ENCODE results near the gene CCNL2. TPM values are rescaled to one million over a fixed set of nuclear protein-coding genes. Genes with fewer than 3 reads are reported as not detected.
"Not testable (repeated sequence)": the region's sequence is repeated elsewhere in the genome, so short reads cannot be mapped to it uniquely, and the experiment has no call there.

Gene CCNL2
- total RNA-seq, 1 experiment from 2014 or later: 196 TPM

DNA sequence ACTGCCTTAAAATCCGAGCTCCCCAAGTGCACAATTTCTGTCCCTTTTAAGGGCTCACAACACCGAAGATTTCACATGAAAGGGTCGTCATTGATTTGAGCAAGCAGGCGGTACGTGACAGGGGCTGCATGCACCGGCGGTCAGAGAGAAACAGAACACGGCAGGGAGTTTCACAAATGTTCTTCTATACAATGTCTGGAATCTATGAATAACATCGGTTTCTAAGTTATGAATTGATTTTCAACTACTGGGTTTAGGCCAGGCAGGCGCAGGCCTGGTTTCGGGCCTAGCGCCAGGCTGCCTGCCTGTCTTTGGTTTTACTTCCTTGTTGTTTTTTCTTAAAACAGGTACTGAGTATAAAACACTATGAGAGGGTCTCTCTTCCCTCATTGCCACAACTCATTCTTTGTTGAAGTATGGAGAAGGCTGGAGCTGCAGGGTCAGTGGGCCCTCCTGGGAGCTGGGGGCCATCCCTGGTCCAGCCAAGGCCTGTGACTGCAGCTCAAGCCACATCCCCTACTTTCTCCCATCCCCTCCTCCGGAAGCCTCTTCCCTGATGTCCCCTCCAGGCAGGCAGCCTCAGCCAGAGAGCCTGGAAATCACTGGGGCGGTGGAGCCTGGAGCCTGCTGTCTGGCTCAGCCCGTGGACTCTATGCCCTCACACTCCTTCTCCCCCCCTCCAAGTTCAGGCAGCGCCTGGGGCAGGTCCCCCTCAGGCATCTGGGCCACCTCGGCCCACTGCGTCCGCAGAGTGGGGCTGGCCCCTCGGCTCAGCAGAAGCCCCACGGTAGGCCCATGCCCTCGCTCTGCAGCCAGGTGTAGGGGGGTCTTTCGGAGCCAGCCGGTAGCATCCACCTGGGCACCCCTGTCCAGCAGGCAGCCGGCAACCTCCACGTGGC is 19.6 kb upstream of the CCNL2 start:
- H3K27me3 ChIP-seq: no peaks in the 10 kb centered on the region
- no peaks in the 10 kb centered on the region for H3K36me3 ChIP-seq
- H3K4me1 ChIP-seq: peaks cover 22% of the 10 kb centered on the region
- DNase-seq: no peak
- H3K4me3 ChIP-seq: no peak overlapping the region
- H3K27ac ChIP-seq: no peak overlapping the region
- no peaks in the 10 kb centered on the region for H3K9me3 ChIP-seq (replicated peaks)

- peaks cover 19% of the 10 kb centered on the region for H3K4me1 ChIP-seq
- not testable (repeated sequence) for H3K27me3 ChIP-seq; H3K4me3 ChIP-seq; H3K27ac ChIP-seq; H3K9me3 ChIP-seq (replicated peaks); H3K36me3 ChIP-seq; DNase-seq
Measured at GRCh38 chr1:1417825-1418463, 18.8 kb upstream of the CCNL2 start.

DNA sequence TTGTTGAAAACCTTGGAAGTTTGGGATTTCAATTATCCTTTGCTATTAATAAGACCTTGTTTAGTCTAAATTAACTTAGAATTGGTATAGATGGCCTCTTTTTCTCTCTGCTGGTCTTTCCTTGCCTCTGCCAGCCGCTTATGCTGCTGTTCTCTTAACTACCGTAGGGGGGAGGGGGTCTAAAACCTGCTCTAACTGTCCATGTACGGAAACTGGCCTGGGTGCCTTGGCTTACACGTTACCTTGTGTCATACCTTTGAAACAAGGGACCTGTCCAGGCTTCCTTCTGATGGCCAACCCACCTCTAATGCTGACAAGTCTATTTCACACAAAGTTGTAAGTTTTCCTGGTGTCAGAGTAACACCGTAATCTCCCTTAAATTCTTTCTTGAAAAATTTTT is 18.3 kb upstream of the CCNL2 start:
- not testable (repeated sequence) for H3K27ac ChIP-seq; H3K36me3 ChIP-seq; H3K27me3 ChIP-seq; DNase-seq; H3K4me3 ChIP-seq; H3K9me3 ChIP-seq (replicated peaks)
- H3K4me1 ChIP-seq: peaks cover 13% of the 10 kb centered on the region

DNA sequence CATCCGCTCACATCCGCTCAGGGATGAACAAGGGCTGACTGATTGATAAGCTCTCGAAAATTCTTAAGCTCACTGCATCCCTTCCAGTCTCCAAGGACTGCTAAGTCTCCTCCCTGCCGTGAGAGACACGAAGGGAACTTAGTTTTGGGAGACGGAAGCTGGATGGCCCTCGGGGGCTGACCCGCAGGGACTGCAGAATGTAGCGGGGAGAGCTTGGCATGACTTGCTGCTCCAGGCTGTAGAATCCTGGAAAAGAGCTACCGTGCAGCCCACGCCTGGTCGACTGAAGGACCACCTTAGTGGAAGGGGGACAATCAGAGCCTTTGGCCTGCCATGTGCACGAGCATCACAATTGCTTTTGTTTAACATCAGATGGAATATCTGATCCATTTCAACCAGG is 16.6 kb upstream of the CCNL2 start:
- no peak for DNase-seq
- Histone ChIP-seq H3K27me3 (no peaks in the 10 kb centered on the region), H3K9me3 (replicated peaks) (0 out of 2 replicates have a peak, but pooled peaks cover 6% of the 10 kb centered on the region)

GRCh38 chr1:1412311-1412902 is 13.3 kb upstream of the CCNL2 start:
- not testable (repeated sequence) for H3K4me3 ChIP-seq; DNase-seq; H3K27me3 ChIP-seq; H3K4me1 ChIP-seq; H3K9me3 ChIP-seq (replicated peaks); H3K27ac ChIP-seq
- H3K36me3 ChIP-seq: peaks cover 13% of the 10 kb centered on the region

More for the DNA sequence above, 16.6 kb upstream of the CCNL2 start:
- H3K4me3 ChIP-seq: no peak overlapping the region
- no peak overlapping the region for H3K27ac ChIP-seq
- H3K36me3 ChIP-seq: no peaks in the 10 kb centered on the region
- H3K4me1 ChIP-seq: peaks cover 2% of the 10 kb centered on the region

GRCh38 chr1:1411626-1412025 is 12.5 kb upstream of the CCNL2 start:
- no peaks in the 10 kb centered on the region for H3K27me3 ChIP-seq
- H3K27ac ChIP-seq: no peak overlapping the region
- peaks cover 13% of the 10 kb centered on the region for H3K36me3 ChIP-seq
- H3K9me3 ChIP-seq (replicated peaks): 0 out of 2 replicates have a peak, but pooled peaks cover 6% of the 10 kb centered on the region
- DNase-seq: no peak
- no peak overlapping the region for H3K4me3 ChIP-seq
- peaks cover 5% of the 10 kb centered on the region for H3K4me1 ChIP-seq

GRCh38 chr1:1410238-1410637 is 11.1 kb upstream of the CCNL2 start:
- not testable (repeated sequence) for H3K4me3 ChIP-seq; H3K9me3 ChIP-seq (replicated peaks); H3K4me1 ChIP-seq; DNase-seq; H3K27me3 ChIP-seq; H3K27ac ChIP-seq
- H3K36me3 ChIP-seq: peaks cover 24% of the 10 kb centered on the region

- Histone ChIP-seq H3K27ac (peak overlapping the region; percentile 83), H3K9me3 (replicated peaks) (0 out of 2 replicates have a peak, but pooled peaks cover 6% of the 10 kb centered on the region), H3K4me1 (peaks cover 8% of the 10 kb centered on the region), H3K4me3 (peak overlapping the region; percentile 96), H3K27me3 (no peaks in the 10 kb centered on the region), H3K36me3 (peaks cover 38% of the 10 kb centered on the region)
- peak; percentile 42 to 53 for DNase-seq
Measured at GRCh38 chr1:1407636-1408318, 8.6 kb upstream of the CCNL2 start.

DNA sequence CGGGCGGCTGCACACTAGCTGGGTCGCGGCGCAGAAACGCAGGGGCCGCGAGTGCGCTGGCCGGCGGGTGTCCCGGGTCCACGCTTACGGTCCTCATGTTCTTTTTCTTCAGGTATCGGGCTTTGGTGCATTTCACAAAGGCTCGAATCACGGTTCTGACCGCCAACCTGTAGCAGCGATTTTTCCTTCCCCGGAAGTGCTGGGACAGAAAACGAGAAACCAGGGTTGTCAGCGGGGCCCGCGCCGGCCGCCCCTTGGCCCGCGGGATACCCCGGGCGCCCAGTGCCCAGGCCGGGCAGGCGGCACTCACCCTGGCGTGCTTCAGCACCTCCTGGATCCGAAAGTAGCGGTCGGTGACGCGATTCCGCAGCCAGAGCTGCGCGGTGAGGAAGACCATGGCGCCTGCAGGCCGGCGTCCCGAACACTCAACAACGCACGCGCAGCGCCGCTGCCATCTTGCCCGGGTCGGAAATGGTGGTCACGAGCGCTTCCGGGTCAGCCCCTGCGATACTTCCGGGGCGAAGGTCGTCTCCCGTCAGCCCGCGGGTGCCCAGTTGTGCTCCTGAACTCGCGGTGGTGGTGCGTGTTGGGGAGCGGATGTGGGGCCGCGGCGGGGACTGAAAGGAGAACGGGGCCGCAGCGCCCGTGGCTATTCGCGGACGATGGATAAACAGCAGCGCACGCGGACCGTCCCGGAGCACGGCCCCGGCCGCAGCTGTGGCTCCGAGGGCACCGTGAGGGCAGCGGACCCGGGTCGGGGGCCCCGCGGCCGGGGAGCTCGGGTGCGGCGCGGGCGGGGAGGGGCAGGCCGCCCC is 7.9 kb upstream of the CCNL2 start, which contains the start of gene MRPL20:
MRPL20 (minus strand) TSS at position 473 of the 815 bp plus-strand sequence; CDS start at position 397, 76 bp downstream.
- Histone ChIP-seq H3K36me3 (peaks cover 46% of the 10 kb centered on the region), H3K9me3 (replicated peaks) (0 out of 2 replicates have a peak, but pooled peaks cover under 1% of the 10 kb centered on the region)
- DNase-seq: peak; percentile 96 to 97

DNA sequence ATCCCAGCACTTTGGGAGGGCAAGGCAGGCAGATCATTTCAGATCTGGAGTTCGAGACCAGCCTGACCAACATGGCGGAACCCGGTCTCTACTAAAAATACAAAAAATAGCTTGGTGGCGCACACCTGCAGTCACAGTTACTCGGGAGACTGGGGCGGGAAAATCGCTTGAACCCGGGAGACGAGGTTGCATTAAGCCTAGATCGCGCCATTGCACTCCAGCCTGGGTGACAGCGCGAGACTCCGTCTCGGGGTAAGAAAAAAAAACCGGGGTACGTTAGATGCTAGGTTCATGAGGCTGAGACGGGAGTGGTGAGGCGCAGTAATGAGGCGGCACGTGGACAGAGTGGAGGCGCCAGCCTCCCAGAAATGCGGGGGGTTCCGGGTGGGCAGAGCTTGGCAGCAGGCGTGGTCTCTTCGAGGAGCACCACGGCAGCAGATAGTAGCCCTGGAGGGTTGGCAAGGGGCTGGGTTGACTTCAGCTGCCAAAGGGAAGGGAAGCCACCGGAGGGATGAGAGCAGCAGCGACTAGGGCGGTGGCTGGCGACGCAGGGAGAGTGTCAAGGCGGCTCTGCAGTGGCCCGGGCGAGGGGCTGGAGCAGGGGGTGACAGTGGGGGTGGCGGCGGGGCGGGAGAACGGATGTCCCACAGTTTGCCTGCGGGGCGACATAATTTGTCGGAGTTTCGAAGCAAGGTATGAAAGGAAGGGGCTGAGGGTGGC is 7.1 kb upstream of the CCNL2 start:
- H3K27ac ChIP-seq: peak overlapping the region; percentile 83; the same call in 1 of the 2 replicates
- H3K4me1 ChIP-seq: peaks cover 8% of the 10 kb centered on the region
- no peaks in the 10 kb centered on the region for H3K9me3 ChIP-seq (replicated peaks)
- peak overlapping the region; percentile 96 for H3K4me3 ChIP-seq
- no peak for DNase-seq
- peaks cover 54% of the 10 kb centered on the region for H3K36me3 ChIP-seq
- no peaks in the 10 kb centered on the region for H3K27me3 ChIP-seq

More for the DNA sequence above, 7.9 kb upstream of the CCNL2 start, which contains the start of gene MRPL20:
- H3K4me3 ChIP-seq: peak within 1 kb of the TSS; percentile 96
- H3K27me3 ChIP-seq: no peaks in the 10 kb centered on the region
- peaks cover 8% of the 10 kb centered on the region for H3K4me1 ChIP-seq
- peak within 1 kb of the TSS; percentile 83 for H3K27ac ChIP-seq

DNA sequence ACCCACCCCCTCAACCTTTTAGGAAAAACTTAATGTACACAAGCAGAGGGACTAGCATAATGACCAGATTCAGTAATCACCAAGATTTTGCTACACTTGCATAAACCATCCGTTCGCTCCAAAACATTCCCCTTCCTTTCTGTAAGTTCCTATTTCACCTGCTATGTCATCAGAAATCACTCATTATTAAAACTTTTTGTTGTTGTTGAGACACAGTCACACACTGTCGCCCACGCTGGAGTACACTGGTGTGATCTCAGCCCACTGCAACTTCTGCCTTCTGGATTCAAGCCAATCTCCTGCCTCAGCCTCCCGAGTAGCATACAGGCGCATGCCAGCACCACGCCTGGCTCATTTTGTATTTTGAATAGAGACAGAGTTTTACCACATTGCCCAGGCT is 4.5 kb upstream of the CCNL2 start:
- no peak for DNase-seq
- peaks cover 54% of the 10 kb centered on the region for H3K36me3 ChIP-seq
- H3K27me3 ChIP-seq: no peaks in the 10 kb centered on the region
- H3K9me3 ChIP-seq (replicated peaks): no peaks in the 10 kb centered on the region
- H3K4me3 ChIP-seq: no peak overlapping the region
- H3K27ac ChIP-seq: no peak overlapping the region
- H3K4me1 ChIP-seq: peaks cover 14% of the 10 kb centered on the region

DNA sequence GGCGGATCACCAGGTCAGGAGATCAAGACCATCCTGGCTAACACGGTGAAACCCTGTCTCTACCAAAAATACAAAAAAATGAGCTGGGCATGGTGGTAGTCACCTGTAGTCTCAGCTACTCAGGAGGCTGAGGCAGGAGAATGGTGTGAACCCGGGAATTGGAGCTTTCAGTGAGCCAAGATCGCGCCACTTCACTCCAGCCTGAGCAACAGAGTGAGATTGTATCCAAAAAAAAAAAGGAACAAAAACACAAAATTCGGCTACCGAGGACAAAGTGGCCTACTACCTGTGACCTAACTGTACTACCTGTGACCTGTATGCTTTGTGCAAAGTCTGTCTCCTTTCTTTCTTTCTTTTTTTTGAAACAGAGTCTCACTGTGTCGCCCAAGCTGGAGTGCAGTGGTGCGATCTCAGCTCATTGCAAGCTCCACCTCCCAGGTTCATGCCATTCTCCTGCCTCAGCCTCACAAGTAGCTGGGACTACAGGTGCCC is 3.8 kb upstream of the CCNL2 start:
- not testable (repeated sequence) for DNase-seq; H3K9me3 ChIP-seq (replicated peaks); H3K4me3 ChIP-seq; H3K27ac ChIP-seq; H3K27me3 ChIP-seq
- Histone ChIP-seq H3K4me1 (peaks cover 12% of the 10 kb centered on the region), H3K36me3 (peaks cover 52% of the 10 kb centered on the region)

Measured in SJCRH30 (cell line).